SHP77 treated with DMSO at 0.1 percent for 48 hours (cell line): ENCODE data around the gene WNT11.

Source experiments
- DNase-seq: peaks from one replicate; lab custom pipeline; 2025; lab: John Stamatoyannopoulos, UW

Gene WNT11

GRCh38 chr11:76152741-76153570 is 53.3 kb downstream of the WNT11 start:
- DNase-seq = no peak

- DNase-seq = no peak
Measured at GRCh38 chr11:76152086-76152681, 54.1 kb downstream of the WNT11 start.

- DNase-seq = no peak
Measured at GRCh38 chr11:76151556-76152085, 54.7 kb downstream of the WNT11 start.

- no peak for DNase-seq
Measured at GRCh38 chr11:76150141-76150540, 56.2 kb downstream of the WNT11 start.

DNA sequence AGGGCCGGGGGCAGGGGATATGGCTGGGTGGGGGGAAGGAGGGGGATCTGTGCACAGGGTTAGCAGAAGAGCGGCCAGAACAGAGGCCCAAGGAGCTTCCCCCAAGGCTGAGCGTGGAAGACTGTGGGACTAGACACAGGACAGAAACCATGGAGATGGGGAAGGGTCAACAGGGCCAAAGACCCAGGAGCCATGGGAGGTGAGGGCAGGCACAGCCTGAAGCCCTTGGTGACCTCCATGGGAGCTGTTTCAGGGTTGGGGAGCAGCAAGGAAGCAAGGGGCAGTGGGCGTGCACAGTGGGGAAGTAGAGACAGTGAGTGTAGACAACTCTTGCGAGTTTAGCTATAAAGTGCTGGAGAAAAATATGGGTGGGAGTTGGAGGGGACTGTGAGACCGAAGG is 56.6 kb downstream of the WNT11 start:
- DNase-seq = no peak

GRCh38 chr11:76148941-76149613 is 57.2 kb downstream of the WNT11 start:
- DNase-seq = no peak

DNA sequence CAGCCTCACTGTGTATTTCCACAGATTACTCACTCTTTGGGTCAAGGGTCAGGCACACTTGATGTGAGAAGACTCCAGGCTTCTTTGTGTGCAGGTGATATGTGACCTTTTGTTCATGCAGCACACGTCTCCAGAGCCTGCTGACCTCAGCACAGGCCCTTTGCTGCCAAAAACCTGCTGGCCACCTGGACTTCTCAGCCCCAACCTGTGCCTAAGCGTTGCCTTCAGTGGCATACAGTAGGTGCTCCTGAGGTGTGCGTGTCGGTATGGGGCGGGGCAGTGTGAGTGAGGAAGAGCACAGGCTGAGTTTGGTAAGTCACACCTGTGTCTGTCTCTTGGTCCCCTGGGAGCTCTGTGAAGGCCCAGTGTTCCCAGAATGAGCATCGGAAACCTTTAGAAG is 58.1 kb downstream of the WNT11 start:
- no peak for DNase-seq

DNA sequence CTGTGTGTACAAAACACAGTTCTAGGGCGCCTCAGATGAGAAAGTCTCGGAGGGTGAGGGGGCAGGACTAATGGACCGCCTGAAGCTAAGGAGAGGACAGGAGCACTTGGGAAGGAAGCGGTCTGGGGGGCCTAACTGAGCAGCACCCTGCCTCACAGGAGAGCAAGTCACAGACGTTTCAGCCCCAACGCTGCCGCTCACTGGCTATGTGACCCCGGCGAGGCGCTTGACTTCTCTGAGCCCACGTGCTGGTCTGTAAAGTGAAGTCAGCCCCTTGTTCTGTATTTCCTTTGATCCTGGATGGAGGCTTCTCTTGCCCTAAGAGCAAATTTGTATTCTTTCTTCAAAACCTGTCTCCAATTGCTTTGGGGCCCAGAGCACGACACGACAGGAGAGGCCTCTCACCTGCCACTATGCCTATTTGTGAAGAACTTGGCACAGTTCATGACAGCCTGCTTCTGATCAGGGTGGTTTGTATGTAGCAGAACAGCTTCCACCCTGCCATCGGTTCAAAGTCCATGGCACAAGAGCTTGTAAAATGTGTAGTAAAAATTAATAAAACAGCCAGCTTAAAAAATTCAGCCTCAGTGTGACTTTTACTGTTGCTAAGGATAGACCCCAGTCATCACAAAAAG is 59.1 kb downstream of the WNT11 start:
- no peak for DNase-seq

GRCh38 chr11:76143274-76143673 is 63.0 kb downstream of the WNT11 start:
- DNase-seq = no peak

- DNase-seq = no peak
Measured at GRCh38 chr11:76141901-76142588, 64.3 kb downstream of the WNT11 start.

- DNase-seq = no peak
Measured at GRCh38 chr11:76140912-76141574, 65.3 kb downstream of the WNT11 start.

- DNase-seq = no peak
Measured at GRCh38 chr11:76139314-76139713, 67.0 kb downstream of the WNT11 start.
